Measurements from ENCODE around the gene CCNL1.

The CCNL1 gene

GRCh38 chr3:157142315-157142714 lies 17.6 kb downstream of the CCNL1 start:
- DNase-seq, result no peak

DNA sequence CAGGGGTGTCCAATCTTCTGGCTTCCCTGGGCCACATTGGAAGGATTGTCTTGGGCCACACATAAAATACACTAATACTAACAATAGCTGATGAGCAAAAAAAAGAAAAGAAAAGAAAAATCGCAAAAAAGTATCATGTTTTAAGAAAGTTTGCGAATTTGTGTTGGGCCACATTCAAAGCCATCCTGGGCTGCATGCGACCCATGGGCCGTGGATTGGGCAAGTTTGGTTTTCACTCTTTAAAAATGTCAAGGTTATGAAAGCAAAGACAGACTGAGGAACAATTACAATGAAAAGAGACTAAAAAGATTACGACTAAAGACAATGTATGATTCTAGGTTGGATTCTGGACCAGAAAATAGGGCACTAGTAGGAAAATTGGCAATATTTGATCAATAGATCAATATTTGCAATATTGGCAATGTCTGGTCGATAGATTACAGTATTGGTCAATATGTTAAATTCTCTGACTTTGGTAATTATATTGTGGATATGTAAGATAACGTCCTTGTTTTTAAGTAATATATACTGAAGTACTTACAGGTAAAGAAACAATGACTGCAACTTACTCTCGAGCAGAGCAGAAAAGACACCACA lies 19.9 kb downstream of the CCNL1 start:
- no peak for DNase-seq

DNA sequence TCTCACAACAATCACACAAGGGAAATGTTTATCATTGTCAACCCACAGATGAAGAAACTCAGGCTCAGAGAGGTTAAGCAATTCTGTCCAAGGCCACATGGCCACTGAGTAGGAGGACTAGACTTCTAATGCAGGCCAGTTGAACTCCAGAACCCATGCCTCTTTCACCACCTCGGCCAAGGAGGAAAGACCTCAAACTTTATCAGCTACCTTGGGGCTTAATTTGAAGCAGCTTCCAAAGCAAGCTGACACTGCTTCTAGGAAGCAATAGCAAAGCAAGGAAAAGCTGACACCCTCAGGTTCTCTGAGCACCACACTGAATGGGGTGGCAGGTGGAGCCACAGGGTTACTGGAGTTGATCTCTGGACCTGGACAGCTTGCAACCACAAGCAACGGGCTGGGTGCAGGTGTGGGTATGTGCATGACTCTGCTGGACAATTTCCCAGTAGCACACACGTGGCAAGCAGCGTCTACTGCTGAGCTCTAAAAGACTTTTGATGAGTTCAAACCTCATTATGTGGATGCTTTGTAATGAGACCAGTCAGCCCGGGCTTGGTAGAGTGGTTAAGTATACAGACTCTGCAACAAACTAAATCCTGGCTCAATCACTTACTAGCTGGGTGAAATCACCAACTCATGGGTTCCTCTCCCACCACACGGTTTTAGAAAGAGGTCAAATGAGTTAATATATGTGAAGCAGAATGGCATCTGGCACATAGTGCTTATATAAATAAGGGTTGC lies 23.1 kb downstream of the CCNL1 start:
- no peak for DNase-seq

GRCh38 chr3:157135671-157136396 lies 24.1 kb downstream of the CCNL1 start:
- DNase-seq, result no peak

DNA sequence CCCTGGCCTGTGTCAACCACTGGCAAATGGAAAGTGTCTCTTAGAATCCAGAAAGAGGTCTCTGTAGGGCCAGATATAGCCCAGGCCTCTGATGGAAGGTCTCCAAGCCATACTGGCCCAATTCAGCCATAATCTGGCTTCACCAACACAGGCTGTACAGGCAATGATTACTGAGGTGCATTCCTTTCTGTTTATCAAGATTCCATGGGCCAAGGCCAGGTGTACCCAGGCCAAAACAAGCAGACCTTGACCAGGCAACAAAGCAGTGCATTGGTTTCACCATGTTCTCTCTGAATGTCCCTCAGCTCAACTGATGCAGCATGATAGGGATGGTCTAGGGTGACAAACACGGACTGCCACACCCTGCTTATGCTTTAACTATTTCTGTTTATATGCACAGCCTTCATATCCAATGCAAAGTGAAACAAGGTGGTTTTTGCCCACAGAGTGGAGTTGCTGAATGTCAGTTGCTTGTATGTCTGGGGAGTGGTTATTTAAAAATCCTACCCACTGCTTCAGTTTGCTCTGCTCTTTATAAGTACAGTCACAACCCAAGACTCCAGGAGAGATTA lies 25.2 kb downstream of the CCNL1 start:
- DNase-seq, result no peak

GRCh38 chr3:157133434-157134320 lies 26.3 kb downstream of the CCNL1 start:
- DNase-seq, result no peak

DNA sequence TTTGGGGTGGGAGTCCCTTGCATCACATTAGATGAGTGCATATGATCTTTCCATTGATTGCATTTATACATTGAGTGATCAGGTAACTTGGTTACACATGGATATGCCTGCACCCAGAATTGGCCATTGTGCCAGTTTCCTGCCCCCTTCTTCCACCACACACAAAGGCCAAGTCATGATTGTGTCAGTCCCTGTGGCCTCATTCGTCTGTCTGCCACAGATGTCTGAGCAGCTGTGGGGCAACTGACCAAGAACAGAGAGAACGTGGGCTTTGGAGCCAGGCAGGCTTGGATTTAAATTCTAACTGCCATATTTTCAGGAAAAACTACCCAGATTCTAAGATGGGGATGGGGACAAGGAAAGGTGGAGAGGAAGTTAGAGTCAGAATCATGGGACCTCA lies 27.0 kb downstream of the CCNL1 start:
- no peak for DNase-seq

- DNase-seq, result no peak
These were observed 27.6 kb downstream of the CCNL1 start for GRCh38 chr3:157132341-157132740.

GRCh38 chr3:157131861-157132260 lies 28.1 kb downstream of the CCNL1 start:
- no peak for DNase-seq

DNA sequence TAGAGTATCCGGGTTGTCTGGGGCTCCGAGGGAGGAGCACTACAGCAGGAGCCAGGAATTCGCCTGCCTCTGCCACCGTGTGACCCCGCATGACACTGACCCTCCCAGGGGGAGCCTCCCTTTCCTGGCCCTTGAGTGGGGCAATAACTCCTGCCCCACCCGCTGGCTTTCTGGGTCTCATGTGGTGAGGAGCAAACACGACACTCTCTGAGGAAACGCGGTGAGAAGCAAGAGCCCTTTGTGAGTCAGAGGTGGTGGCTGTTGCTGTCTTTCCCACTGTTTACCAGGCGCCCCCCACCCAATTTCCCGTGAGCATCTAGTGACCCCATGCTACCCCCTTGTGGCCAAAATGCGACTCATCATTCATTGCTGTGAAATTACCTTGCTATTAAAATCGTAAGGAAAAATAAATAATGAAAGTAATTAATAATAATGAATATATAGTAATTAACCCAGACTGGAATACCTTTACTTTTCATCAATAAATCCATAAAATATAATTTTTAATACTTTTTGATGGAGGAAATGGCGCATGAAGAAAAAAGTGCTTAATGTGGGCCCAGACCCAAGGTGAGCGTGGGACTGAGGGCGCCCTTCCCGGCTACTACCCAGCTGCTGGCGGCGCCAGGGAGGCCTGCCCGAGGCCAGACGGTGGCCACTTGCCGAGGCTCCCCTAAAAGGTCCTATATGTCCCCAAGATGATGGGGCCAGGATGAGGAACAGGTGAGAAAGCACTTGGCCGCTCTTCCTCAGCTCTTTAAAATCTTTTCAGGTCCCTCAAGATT lies 29.3 kb downstream of the CCNL1 start:
- peak; percentile 58 for DNase-seq

- no peak for DNase-seq
These were observed 30.0 kb downstream of the CCNL1 start for GRCh38 chr3:157129803-157130466.

DNA sequence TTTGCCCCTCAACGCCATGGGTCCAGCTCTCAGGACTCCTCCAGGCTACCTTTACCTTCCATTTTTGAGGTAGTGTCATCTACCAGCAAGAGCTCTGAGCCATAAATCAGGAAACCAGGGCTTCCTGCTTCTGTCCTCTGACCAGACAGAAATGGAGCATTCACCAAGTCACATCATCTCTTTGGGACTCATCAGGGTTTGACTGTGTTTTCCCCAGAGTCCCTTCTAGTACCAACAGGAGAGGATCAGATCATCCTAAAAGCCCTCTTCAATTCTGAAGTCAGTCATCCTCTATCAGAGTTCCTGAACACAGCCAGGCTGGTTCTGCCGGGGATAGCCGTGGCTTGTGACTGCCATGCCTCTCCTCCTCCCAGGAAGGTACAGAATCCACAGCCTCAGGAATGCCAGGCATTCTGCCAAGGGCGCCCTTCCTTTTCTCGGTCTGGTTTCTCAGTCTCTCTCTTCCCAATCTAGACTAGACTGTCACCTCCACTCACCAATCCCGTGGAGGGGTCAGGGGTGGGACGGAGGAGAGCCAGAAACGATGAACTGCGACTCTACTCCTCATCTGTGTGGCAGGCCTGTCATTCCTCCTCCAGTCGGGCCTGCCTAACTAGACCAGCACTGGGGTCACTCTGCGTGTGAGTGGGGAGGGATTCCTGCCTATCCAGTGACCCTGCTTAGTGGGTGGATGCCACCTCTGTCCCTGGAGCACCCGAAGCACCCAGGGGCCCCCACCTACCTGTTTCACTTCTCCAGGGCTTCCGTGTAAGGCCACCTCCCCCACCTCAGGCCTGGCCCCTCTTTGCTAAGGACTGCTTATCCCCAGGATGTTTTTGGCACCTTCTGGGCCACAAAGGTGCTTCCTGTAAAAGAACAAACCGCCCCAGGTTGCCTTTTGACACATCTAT lies 30.9 kb downstream of the CCNL1 start:
- no peak for DNase-seq

DNA sequence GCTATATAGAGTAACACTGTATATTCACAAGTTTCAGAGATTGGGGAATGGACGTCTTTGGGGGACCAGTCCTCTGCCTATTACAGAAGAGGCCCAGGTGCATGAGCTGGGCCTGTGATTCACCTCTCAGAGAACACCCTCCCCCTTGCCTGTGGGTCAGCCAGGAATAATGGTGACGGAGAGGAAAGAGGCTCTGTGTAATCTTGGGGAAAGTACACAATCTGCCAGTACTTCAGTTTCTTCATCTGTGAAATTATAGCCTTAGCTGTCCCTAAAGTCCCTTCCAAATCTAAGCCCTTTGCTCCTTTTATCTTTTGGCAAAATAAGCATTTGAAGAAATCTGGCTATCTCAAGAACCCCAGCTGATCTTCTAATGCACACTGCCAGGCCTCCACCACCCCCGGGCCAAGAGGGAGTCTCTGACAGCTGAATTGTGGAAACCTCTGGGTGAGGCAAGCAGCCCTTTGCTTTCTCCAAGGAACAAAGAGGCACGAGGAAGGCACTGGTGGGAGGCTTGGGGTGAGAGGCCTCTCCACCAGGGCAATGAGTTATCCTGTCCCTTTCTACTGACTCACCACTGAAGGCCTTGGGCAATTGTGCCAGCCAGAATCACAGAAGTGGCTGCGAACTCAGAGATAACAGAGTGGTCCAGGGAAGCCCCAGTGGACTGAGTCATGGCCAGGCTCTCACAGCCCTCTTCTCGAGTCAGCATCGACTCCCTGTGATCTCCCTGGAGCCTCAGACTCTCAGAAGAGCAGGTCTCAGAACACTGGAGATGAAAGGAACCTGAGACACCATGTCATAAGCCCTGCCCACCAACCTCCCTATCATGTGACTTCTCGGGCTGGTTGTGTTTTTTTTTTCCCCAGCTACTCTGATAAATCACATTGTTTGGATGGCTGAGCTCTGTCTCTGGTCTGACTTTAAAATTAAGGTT lies 31.8 kb downstream of the CCNL1 start:
- DNase-seq, result no peak

- DNase-seq, result no peak
These were observed 32.7 kb downstream of the CCNL1 start for GRCh38 chr3:157127268-157127667.

GRCh38 chr3:157126365-157126764 lies 33.6 kb downstream of the CCNL1 start:
- DNase-seq, result no peak

DNA sequence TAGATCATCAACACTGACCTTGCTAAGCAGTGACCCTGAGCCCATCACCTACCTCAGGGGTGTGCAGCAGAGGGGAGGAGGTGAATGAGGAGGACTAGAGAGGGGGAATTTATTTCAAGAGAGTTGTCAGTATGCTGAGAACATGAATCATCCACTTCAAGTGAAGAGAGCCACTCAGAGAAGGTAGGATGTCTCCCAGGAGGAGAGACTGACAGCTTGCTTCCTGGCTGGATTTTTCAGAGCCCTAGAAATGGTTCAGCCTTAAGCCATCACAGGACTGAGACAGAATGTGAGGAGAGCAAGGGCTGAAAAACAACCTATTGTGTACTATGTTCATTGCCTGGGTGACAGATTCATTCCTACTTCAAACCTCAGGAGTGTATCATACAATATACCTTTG lies 34.8 kb downstream of the CCNL1 start:
- no peak for DNase-seq

DNA sequence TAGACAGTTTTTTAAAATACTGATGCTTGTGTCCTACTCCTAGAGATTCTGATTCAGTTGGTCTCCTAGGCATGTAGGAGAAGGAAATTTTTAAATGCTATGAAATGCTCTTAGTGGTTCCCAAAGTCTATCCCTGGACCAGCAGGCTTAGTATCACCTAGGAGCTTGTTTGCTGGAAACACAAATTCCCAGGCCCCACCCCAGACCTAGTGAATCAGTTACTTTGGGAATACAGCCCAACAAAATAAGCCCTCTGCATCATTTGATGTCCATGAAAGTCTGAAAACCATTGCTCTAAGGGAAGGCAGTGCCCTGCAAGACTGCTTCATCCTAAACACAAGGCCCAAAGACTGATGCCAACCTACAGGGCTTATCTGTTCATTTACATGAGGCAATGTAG lies 36.3 kb downstream of the CCNL1 start:
- no peak for DNase-seq

DNA sequence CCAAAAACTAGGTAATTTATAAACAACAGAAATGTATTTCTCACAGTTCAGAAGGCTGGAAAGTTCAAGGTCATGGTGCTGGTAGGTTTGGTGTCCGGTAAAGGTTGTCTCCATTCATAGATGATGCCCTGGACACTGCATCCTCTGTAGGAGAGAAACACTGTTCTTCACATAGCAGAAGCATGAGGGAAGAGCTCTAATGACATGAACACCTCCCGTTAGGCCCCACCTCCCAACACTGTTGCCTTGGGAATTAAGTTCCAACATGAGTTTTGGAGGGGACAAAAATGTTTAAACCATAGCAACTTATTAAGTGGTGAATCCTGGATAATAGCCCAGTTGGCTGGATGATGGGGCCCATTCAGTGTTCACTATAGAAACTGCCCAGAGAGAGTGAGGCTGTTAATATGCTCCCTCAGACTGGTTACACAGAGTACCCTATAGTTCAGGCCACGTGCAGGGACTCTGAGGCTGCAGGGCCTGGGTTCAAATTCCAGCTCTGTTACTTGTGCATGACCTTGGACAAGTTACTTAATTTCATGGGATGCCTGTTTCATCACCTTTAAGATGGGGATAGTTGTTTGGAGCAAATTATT lies 37.0 kb downstream of the CCNL1 start:
- DNase-seq, result no peak

- no peak for DNase-seq
These were observed 37.8 kb downstream of the CCNL1 start for GRCh38 chr3:157122116-157122515.

Measured in right hindlimb (tissue), 1 donor.